ENCODE results near the gene TLK1. TPM values are rescaled to one million over a fixed set of nuclear protein-coding genes. Genes with fewer than 3 reads are reported as not detected.
A peak's percentile ranks its signal among the peaks of the same experiment; 100 is the strongest.

Gene TLK1
- total RNA-seq, 4 donors from 2014 or later: 41.0 to 57.6 (median 51.6) TPM

GRCh38 chr2:170974304-170974993, 186.2 kb downstream of the TLK1 start:
- intact Hi-C loops (cut with DNase I): loop anchor here (5.0 kb wide), 2 partner anchors 47 to 443 kb away; partner anchors contain the start of gene GORASP2
- H3K27ac ChIP-seq: no peak overlapping the region
- peaks cover 8 to 14% of the 10 kb centered on the region in 2 donors for H3K4me1 ChIP-seq
- H3K4me3 ChIP-seq (replicated peaks in 1 of 3): peak overlapping the region in 1 of 3 donors; percentile 57
- no peaks in the 10 kb centered on the region for H3K27me3 ChIP-seq
- no peaks in the 10 kb centered on the region for H3K9me3 ChIP-seq
- DNase-seq: peak; percentile 51 to 53
- no peaks in the 10 kb centered on the region for H3K36me3 ChIP-seq
- WGBS, 2 donors: 57 to 71% methylated on average over 11 of the region's 11 CpGs
- TF ChIP-seq, protein P1, sequence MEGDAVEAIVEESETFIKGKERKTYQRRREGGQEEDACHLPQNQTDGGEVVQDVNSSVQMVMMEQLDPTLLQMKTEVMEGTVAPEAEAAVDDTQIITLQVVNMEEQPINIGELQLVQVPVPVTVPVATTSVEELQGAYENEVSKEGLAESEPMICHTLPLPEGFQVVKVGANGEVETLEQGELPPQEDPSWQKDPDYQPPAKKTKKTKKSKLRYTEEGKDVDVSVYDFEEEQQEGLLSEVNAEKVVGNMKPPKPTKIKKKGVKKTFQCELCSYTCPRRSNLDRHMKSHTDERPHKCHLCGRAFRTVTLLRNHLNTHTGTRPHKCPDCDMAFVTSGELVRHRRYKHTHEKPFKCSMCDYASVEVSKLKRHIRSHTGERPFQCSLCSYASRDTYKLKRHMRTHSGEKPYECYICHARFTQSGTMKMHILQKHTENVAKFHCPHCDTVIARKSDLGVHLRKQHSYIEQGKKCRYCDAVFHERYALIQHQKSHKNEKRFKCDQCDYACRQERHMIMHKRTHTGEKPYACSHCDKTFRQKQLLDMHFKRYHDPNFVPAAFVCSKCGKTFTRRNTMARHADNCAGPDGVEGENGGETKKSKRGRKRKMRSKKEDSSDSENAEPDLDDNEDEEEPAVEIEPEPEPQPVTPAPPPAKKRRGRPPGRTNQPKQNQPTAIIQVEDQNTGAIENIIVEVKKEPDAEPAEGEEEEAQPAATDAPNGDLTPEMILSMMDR (IDR thresholded peaks at IDR 0.05): no peak
- TF ChIP-seq POLR2A (IDR thresholded peaks at IDR 0.05): no peak

- peak; percentile 93 for DNase-seq
- H3K4me1 ChIP-seq: peaks cover 8 to 14% of the 10 kb centered on the region in 2 donors
- no peaks in the 10 kb centered on the region for H3K36me3 ChIP-seq
- peak in 1 of 2 donors; percentile 56 for TF ChIP-seq POLR2A (IDR thresholded peaks at IDR 0.05)
- TF ChIP-seq, protein P1 (IDR thresholded peaks at IDR 0.05): peak in 5 of 6 experiments; percentile 60 to 99 (median 97)
- 20 to 47% methylated on average over 13 to 24 of the region's 67 CpGs for WGBS, 2 donors
- H3K27me3 ChIP-seq: no peaks in the 10 kb centered on the region
- peak overlapping the region; percentile 20 to 75 (median 69) for H3K27ac ChIP-seq
- intact Hi-C loops (cut with DNase I): loop anchor here (5.0 kb wide), 2 partner anchors 46 to 444 kb away; partner anchors contain the start of gene GORASP2
- H3K9me3 ChIP-seq: no peaks in the 10 kb centered on the region
- H3K4me3 ChIP-seq (replicated peaks in 1 of 3): peak overlapping the region in 2 of 3 donors; percentile 26 to 57
These were observed 187.0 kb downstream of the TLK1 start for GRCh38 chr2:170973492-170974303.

DNA sequence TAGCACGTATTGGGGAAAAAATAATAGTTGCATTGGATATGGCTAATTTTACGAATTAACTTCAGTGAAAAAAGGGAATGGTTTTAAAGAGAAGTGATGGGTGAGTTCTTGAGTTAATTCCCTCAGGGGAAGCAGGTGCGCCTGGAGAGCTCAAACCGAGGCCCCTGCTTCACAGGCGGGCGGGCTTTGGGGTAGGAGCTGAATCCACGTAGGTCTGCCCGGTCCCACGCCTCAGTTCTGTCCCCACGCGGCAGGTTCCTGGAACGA, 187.5 kb downstream of the TLK1 start:
- peak overlapping the region in 1 of 3 donors; percentile 57 for H3K4me3 ChIP-seq (replicated peaks in 1 of 3)
- 4% methylated on average over 12 of the region's 12 CpGs for WGBS, 2 donors
- no peaks in the 10 kb centered on the region for H3K27me3 ChIP-seq
- no peak for DNase-seq
- peaks cover 8 to 14% of the 10 kb centered on the region in 2 donors for H3K4me1 ChIP-seq
- no peaks in the 10 kb centered on the region for H3K36me3 ChIP-seq
- no peaks in the 10 kb centered on the region for H3K9me3 ChIP-seq
- H3K27ac ChIP-seq: no peak overlapping the region
- TF ChIP-seq, protein P1 (IDR thresholded peaks at IDR 0.05): peak in 1 of 6 experiments; percentile 71
- no peak for TF ChIP-seq POLR2A (IDR thresholded peaks at IDR 0.05)
- intact Hi-C loops (cut with DNase I): loop anchor here (5.0 kb wide), 2 partner anchors 46 to 444 kb away; partner anchors contain the start of gene GORASP2

DNA sequence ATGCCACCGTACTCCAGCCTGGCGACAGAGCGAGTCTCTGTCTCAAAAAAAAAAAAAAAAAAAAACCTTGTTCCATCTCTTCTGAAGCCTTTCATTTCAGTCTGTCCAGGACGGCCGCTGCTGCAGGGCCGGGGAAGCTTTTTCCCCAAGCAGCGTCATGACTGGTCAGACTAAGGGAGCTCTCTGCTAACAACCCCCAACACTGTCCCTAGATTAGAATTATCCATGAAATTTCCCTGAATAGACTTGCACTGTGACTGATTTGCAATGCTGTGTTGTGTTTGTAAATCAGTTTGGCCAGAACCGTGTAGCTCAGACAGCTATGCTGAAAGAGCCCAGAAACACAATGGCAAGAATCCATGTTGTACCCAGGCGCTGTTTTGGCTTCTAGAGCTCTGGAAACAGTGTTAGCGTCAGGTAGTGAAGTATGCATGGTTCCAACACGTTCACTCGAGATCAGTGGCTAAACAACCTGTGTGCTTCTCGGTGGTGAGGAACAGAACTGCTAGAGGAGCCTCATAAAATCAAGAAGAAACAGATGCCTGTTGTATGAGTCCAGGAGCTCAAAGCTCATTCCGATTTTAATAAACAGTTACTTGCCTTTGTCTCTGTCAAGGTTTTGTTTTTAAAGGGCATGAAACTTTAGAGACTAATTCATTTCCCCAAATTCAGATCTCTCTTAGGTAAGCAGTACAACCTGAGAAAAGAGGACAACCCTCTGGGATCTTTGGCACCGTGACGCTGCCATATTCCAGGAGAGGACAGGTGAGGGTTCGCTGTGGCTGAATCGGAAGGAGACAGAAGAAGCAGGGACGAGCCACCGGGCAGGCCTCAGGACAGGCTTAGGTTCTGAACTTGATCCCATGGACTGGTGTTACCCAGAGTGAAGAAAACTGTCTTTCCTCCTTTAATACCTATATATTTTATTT, 188.1 kb downstream of the TLK1 start:
- H3K4me3 ChIP-seq (replicated peaks in 1 of 3): no peak overlapping the region
- H3K27me3 ChIP-seq: no peaks in the 10 kb centered on the region
- TF ChIP-seq POLR2A (IDR thresholded peaks at IDR 0.05): no peak
- TF ChIP-seq, protein P1 (IDR thresholded peaks at IDR 0.05): no peak
- no peak overlapping the region for H3K27ac ChIP-seq
- DNase-seq: no peak
- H3K4me1 ChIP-seq: peaks cover 8 to 14% of the 10 kb centered on the region in 2 donors
- 68 to 70% methylated on average over 20 of the region's 20 CpGs for WGBS, 2 donors
- H3K36me3 ChIP-seq: peaks cover 0 to 2% of the 10 kb centered on the region in 2 donors
- intact Hi-C loops (cut with DNase I): loop anchor here (5.0 kb wide), 2 partner anchors 45 to 445 kb away; partner anchors contain the start of gene GORASP2
- H3K9me3 ChIP-seq: no peaks in the 10 kb centered on the region

Data from thyroid gland (tissue), 4 donors.